ENCODE measurements around the gene PDSS2.
"Not testable (repeated sequence)": the region's sequence is repeated elsewhere in the genome, so short reads cannot be mapped to it uniquely, and the experiment has no call there.

Gene PDSS2

DNA sequence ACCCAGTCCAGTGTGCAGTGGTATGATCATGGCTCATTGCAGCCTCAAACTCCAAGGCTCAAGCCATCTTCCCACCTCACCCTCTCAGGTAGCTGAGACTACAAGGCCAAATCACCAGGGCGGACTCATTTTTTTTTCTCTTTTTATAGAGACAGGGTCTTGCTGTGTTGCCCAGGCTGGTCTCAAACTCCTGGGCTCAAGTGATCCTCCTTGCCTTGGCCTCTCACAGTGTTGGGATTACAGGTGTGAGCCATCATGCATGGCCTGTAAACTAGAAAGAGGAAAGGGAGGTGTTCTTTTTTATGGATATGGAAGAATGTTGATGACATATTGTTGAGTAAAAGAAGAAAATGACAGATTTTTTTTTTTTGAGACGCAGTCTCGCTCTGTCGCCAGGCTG, 339.0 kb downstream of the PDSS2 start:
- DNase-seq (ENCODE audit: low read depth in 3 of 3): no peak

DNA sequence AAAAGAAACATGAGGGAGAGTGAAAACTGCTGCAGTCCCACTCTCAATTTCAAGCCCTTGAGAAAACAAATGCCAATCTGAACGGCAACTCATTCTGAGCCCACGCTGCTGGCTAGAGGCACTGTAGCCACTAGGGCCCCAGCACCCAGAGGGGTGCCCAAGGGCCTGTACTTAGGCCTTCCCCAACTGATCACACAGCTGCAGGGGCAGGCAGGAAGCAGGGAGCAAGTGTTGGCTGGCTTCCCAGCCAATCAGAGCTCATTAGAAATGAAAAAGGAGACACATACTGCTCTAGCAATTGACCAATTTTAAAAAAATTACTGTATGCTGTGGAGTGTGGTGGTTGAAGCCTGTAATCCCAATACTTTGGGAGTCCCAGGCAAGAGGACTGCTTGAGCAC, 340.4 kb downstream of the PDSS2 start:
- DNase-seq (ENCODE audit: low read depth in 3 of 3): no peak

DNA sequence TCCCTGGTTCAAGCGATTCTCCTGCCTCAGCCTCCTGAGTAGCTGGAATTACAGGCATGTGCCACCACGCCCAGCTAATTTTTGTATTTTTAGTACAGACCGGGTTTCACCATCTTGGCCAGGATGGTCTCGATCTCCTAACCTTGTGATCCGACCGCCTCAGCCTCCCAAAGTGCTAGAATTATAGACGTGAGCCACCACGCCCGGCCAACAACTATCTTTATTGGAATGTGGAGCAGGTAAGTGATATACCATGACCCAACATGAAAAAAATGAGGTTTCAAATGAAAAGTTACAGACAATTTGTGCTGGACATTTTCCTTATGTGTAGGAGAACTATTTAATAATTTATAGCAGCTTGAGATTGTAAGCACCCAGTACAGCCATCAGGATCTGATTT, 340.8 kb downstream of the PDSS2 start:
- DNase-seq (ENCODE audit: low read depth in 3 of 3): not testable (repeated sequence)

DNA sequence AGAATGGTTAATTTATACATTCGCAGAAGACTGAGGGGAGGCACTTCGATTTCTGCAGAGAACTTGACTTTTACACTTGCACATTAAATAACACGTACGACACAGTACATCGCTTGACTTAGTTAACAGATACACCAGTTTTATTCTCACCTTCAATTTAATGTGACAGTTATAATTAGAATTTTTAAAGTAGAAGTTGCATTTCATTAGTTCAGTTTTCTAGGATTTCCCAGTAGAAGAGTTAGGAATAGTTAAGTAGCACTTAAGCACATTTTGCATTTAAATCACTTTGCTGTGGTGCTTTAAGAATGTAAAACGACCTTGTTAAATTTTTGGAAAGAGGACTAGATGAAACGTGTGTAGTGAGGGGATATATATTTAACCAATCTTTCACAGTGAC, 342.4 kb downstream of the PDSS2 start:
- no peak for DNase-seq (ENCODE audit: low read depth in 3 of 3)

DNA sequence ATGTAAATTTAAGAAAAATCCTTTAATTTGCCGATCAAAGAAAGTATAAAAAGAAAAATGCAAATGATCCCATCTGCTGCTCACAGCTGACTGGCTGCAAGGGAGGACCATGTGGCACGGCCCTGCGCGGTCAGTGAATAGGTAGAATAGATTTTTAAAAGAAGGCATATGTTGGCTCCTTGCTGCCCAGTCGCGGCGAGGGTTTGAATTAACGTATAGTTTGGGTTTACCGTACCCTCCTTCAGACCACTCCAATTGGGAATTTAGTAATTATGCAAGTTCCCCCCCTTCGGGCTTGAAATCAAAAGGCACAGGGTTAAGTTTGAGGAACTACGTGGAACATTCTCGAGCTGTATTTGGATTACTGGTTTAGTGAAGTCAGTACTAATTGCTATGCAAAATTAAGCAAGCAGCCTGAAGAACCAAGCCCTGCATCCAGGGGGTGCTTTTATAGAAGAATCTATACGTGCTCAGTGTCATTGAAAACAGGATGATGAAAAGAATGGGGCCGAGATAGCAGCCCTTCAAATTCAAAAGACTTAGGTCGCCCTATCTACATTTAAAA, 343.0 kb downstream of the PDSS2 start:
- peak in 1 of 3 donors; percentile 8 for DNase-seq (ENCODE audit: low read depth in 3 of 3)

DNA sequence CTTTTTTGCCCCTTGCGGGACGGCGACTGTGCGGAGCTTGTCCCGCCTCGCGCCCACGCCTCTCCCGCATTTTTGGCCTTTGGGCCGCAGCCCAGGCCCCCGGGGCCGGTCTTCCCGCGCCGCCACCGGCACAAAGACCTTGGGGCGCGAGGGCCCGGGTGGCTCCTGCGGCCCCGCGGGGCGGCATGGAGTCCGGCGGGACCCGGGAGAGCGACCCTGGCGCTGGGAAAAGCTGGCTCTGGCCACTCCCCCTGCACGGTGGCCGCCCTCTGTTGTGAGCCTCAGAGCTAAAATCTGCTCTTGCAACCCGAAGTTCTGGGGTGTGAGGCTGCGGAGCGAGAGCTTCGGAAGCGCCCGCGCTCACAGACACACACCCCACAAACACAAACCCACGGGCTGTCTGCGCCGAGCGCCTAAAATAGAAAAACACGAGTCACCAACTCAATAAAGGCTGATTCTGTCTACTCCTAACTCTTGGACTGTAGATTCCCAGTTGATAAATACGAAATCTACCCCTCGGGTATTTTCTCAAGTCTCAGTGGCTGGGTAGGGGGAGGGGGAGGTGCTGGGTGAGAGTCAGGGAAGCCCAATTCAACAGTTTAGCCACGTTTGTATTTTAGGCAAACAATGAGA, 343.6 kb downstream of the PDSS2 start:
- peak in 1 of 3 donors; percentile 20 for DNase-seq (ENCODE audit: low read depth in 3 of 3)

DNA sequence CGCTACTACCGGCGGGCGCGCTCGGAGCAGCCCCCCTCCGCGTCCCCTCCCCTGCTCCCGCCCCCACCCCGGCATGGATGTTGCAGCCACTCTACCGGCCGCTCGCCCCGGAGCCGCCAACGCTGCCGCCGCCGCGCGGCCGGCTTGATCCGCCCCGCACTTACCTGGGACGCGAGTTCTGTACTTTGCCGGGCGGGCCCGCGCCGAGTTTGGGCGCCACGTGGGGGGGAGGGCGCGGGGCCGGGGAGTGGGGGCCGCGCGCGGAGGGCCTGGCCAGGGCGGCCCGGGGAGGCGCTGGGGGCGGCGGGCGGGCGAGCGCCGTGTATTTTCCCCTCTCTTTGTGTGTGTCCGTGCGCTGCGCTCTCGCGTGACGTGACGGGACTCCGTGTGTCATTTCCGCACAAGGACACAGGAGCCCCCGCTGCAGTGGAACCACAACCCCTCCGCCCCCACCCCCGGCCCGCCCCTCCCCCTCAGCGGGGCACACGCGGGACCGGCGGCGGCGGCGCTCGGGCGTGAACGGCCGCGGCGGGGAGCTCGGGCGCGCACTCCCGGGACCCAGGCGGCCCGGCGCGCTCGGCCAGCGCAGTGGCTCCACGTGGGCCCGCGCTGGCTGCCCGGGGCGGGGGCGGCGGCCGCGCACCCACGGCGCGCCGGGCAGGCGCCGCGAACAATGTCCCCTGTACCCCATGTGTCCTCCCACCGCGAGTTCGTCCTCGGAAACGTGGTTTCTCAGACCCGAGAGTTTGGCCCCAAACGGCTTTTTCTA, 344.3 kb downstream of the PDSS2 start, which contains the start of gene BEND3:
TSS of gene BEND3 (minus strand) at position 590 of the 769 bp plus-strand sequence. CDS start 16,230 bp downstream, outside the sequence.
- DNase-seq (ENCODE audit: low read depth in 3 of 3): peak in 1 of 3 donors; percentile 13

DNA sequence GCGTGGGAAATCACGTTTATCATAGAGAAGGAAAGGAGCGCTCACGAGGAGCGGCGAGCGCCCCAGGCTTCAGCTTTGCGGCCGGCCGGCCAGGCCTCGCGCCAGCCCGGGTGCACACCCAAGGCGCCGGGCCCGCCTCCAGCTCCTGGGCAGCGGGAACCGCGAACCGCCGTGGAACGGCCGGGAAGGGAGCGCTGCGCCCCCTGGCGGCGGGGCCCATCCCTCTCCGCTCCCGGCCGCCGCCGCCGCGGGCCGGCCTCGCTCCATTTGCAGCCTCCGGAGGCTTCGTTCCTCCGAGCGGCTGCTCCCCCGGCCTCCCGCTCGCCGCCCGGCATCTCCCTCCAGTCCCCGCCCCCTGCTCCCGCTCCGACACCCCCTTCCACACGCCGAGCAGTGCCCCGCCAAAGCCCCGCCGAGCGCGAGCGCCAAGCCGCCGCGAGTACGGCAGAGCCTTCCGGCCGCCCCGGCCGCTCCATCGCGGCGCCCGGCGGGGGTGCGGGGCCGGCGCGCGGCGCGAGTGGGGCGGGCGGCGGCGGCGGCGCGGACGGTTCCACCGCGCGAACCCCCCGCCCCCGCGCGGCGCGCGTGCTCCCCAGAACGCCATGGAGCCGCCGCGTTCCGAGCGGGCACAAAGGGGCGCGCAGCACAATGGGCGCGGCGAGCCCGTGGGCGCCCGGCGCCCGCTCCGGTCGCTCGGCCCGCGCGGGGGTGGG, 345.0 kb downstream of the PDSS2 start:
- peak; percentile 48 to 66 (median 61) for DNase-seq (ENCODE audit: low read depth in 3 of 3)

DNA sequence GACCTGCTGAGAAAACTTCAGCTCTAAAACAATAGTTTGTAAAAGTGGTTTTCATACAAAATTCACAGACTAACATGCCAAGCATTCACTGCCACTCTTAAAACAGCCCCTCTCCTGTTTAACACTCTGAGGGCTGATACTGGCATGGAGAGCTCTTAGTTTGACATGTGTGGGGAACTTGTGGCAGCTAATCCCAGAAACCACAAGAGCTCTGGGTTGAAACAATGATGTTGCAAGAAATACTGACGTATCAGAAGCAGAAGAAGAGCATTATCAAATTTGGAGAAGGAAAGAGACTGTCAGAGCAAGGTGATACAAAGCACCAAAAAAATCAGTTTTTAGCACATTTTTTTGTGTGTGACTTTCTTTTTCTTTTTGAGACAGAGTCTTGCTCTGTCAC, 349.2 kb downstream of the PDSS2 start:
- no peak for DNase-seq (ENCODE audit: low read depth in 3 of 3)

DNA sequence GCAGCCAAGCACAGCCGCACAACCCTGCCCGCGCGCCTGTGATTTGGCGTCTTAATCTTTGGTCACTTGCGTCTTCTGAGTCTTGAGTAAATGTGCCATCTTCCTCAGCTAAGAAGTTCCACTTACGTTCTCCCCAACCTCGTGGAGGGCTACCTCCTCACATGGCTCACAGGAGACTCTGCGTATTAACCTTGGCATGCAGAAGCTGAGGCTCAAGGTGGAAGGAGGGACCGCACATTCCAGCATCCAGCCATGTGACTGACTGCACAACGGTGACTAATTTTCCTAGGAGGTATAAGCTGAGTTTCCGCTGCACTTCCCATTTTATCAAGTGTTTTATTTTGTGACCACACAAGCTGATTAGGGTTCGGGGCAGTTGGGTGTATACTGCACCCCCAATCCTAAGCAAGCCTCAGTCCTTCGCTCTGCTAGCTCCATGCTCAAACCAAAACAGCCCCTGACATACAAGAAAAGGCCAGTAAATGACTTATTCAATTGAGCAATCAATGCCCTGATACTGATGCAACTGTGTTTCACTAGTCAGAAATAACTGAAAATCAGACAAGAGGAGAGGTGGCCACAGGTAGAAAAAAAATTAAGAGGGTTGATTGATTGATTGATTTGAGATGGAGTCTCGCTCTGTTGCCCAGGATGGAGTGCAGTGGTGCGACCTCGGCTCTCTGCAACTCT, 351.0 kb downstream of the PDSS2 start:
- DNase-seq (ENCODE audit: low read depth in 3 of 3): no peak

DNA sequence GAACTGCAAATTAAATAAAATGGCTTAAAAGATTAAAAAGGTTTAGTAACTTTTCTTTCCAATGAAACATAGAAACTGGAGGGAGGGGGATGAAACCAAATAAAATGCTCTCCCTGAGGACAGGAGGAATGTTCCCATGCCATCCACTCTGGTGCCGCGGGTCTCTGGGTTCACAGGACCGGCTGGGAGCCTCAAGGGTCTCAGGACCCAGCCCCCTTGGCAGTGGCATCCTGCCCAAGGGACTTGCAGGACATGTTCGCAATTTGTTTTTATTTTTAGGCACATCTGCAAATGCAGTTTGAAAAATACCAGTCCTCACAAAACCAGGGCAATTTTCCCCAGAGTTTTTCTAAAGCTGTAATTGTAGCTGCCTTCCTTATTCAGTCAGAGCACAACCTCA, 351.6 kb downstream of the PDSS2 start:
- DNase-seq (ENCODE audit: low read depth in 3 of 3): no peak

DNA sequence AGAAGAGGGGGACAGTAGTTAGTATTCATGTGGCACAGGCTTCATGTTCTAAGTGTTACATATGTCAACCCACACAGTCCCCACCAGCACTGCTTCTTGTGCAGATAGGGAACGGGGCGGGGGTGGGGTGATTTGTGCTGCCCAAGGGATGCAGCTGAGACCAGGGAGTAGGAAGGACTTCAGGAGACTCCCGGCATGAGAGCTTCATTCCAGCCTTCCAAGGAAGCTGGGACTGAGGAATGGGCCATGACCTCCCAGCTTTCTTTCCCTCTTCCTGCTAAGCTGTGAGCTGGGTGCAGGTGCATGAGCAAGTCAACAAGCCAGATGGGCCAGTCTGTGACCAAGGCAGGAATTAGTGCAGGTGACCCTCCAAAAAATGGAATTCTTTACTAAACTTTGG, 353.2 kb downstream of the PDSS2 start:
- no peak for DNase-seq (ENCODE audit: low read depth in 3 of 3)

DNA sequence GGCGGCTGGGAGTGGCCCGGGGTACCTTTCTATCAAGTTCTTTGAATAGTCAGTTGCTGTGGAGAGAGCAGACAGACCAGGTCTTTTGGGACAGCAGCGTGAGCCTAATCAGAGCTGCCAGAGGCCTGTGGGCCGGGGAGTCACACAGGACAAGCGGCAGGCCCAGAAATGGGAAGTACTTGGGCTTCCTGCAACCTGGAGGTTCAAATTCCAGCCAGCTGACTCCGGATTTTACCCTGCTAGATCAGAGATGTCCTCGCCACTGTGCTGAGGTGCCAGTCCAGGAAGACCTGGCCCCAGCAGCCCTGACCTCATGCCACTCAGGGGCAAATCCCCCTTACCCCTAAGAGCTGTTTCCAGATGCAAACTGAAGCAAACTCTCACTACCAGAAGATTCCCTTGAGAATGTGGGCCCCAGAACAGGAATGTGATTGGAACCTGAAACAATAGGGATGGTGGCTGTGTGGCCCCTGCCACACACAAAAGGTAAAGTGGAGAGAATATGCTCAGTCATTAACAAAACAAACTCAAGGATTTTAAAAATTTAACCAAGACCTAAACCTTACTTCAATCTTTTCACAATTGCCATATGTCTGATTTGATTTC, 353.8 kb downstream of the PDSS2 start:
- DNase-seq (ENCODE audit: low read depth in 3 of 3): no peak

DNA sequence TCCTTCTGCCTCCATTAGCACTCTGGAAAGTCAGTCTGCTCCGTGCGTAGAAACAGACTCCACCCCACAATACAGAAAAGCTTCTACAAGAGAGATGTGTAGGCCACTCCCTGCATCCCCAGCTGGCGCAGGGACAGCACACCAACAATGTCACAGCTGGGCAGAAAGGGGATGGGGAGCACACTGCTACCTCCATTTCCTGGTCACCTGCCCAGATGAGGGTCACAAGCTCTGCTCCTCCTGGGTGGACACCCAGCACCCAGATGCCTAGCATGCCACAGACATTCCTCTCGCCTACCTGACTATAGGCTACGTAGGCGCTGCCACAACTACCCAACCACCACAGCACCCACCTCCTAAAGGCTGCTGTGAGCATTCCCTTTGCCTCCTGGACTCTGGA, 356.3 kb downstream of the PDSS2 start:
- DNase-seq (ENCODE audit: low read depth in 3 of 3): no peak
